SK-N-SH treated with all-trans-retinoic acid at 6 μM for 48 hours (cell line): ENCODE measurements around the gene MCM3.

Experiments
- ARNTL ChIP-seq: fragments of 450-650 bp; formaldehyde crosslinking; IDR thresholded peaks from 2 replicates; pipeline ENCODE4 v1.5.0; 2020; ENCODE audit warnings: low read depth, mild to moderate bottlenecking, moderate library complexity, borderline replicate concordance
- BACH2 ChIP-seq: fragments of 250-450 bp; sonication (Bioruptor Pico); IDR thresholded peaks from 2 replicates; pipeline ENCODE4 v1.9.0; 2021; ENCODE audit warnings: mild to moderate bottlenecking, borderline replicate concordance
- CREB5 ChIP-seq: fragments of 250-450 bp; sonication (Bioruptor Pico); IDR thresholded peaks from 2 replicates; pipeline ENCODE4 v1.5.1; 2020; ENCODE audit warnings: low read depth, mild to moderate bottlenecking, moderate library complexity
- ISL1 ChIP-seq: fragments of 250-450 bp; sonication (Bioruptor Pico); IDR thresholded peaks from 2 replicates; pipeline ENCODE4 v2.1.2; 2022; ENCODE audit warnings: mild to moderate bottlenecking, moderate library complexity
- POU6F1 ChIP-seq: fragments of 250-450 bp; sonication (Bioruptor Pico); IDR thresholded peaks from 2 replicates; pipeline ENCODE4 v1.8.0; 2021; ENCODE audit warnings: low read depth, mild to moderate bottlenecking, moderate library complexity, borderline replicate concordance
- RARB ChIP-seq: fragments of 250-450 bp; sonication (Bioruptor Pico); IDR thresholded peaks from 2 replicates; pipeline ENCODE4 v1.8.0; 2021; ENCODE audit warnings: mild to moderate bottlenecking, moderate library complexity
- ZC3H10 ChIP-seq: fragments of 250-450 bp; sonication (Bioruptor Pico); IDR thresholded peaks from 2 replicates; pipeline ENCODE4 v1.5.1; 2021; ENCODE audit warnings: mild to moderate bottlenecking, moderate library complexity
- ZFP3 ChIP-seq: fragments of 250-450 bp; sonication (Bioruptor Pico); IDR thresholded peaks from 2 replicates; pipeline ENCODE4 v1.5.0; 2020; ENCODE audit warnings: mild to moderate bottlenecking, moderate library complexity
- ZNF565 ChIP-seq: fragments of 450-650 bp; formaldehyde crosslinking; conservative IDR thresholded peaks from 2 replicates; pipeline ENCODE4 v1.5.0; 2020; ENCODE audit warnings: low read depth, mild to moderate bottlenecking, moderate library complexity
- ZNF70 ChIP-seq: fragments of 450-650 bp; formaldehyde crosslinking; IDR thresholded peaks from 2 replicates; pipeline ENCODE4 v1.5.0; 2020; ENCODE audit warnings: mild to moderate bottlenecking, moderate library complexity
- TF ChIP-seq, protein P1 (sequence below): fragments of 250-450 bp; sonication (Bioruptor Pico); IDR thresholded peaks from 2 replicates; pipeline ENCODE4 v1.8.0; 2020; ENCODE audit warnings: mild to moderate bottlenecking, moderate library complexity, borderline replicate concordance

DNA sequence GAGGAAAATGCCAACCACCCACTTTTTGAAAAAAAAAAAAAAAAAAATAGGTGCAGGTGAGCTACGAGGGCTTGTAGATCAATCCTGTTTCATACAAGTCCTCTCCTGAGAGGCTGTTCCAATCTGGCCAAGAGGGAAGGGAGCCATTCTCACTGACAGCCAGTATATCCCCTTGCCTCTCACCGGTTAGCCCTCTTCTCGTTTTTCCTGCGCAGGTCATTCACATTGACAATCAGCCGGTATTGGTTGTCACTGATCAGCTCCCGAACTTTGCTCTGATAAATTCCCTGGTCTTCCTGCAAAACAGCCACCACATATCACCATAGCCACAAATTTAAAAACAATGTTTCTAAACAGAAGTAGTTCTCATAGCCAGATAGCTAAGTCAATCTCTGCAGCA, 1.4 kb downstream of the MCM3 start:
- no peak for TF ChIP-seq ISL1 (CRISPR knock-in tag)
- TF ChIP-seq CREB5 (CRISPR knock-in tag) = no peak
- TF ChIP-seq RARB (CRISPR knock-in tag) = no peak
- TF ChIP-seq BACH2 = no peak
- TF ChIP-seq, protein P1, sequence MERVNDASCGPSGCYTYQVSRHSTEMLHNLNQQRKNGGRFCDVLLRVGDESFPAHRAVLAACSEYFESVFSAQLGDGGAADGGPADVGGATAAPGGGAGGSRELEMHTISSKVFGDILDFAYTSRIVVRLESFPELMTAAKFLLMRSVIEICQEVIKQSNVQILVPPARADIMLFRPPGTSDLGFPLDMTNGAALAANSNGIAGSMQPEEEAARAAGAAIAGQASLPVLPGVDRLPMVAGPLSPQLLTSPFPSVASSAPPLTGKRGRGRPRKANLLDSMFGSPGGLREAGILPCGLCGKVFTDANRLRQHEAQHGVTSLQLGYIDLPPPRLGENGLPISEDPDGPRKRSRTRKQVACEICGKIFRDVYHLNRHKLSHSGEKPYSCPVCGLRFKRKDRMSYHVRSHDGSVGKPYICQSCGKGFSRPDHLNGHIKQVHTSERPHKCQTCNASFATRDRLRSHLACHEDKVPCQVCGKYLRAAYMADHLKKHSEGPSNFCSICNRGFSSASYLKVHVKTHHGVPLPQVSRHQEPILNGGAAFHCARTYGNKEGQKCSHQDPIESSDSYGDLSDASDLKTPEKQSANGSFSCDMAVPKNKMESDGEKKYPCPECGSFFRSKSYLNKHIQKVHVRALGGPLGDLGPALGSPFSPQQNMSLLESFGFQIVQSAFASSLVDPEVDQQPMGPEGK = no peak
- TF ChIP-seq POU6F1 (CRISPR knock-in tag) = no peak
- TF ChIP-seq ZNF70 = no peak
- TF ChIP-seq ARNTL (CRISPR knock-in tag) = no peak
- no peak for TF ChIP-seq ZFP3
- TF ChIP-seq ZC3H10 (CRISPR knock-in tag) = no peak
- no peak for TF ChIP-seq ZNF565 (CRISPR knock-in tag)
